Measurements from ENCODE around the gene EXD1.

The EXD1 gene

GRCh38 chr15:41231422-41232226 is 1.1 kb upstream of the EXD1 start:
- peak in 3 of 51 donors; percentile 30 to 57 (median 53) for DNase-seq

DNA sequence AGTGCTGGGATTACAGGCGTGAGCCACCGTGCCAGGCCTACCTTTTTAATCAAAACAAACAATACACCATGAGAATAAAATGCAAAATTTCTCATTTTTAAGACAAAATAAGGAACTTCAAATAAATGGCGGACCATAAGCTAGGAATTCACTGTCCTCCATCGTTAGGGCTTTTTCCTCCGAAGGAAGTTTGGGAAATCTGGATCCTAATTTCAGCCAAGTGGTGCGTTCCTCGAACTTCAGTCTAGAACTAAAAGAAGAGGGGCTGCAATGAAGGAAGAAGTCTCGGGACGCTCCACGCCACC is 260 bp downstream of the EXD1 start:
- DNase-seq = no peak

DNA sequence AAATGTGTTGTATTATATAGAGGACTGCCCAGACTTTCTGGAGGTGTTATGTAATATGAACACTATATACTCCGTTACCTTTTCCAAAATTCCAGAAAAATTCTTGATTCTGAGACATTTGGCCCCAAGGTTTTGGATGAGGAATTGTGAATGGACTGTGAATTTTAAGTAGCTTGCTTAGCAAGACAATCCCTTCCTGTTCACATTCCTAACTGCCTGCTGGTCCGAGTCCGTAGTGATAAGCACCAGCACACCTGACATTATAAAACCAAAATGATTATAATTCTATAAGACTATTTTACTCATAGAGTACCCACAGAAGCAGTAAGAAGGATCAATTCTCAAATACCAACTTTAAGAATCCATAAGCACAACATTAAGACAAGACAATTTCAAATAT is 11.2 kb downstream of the EXD1 start:
- DNase-seq = no peak

GRCh38 chr15:41218851-41219250 is 11.7 kb downstream of the EXD1 start:
- DNase-seq = no peak

DNA sequence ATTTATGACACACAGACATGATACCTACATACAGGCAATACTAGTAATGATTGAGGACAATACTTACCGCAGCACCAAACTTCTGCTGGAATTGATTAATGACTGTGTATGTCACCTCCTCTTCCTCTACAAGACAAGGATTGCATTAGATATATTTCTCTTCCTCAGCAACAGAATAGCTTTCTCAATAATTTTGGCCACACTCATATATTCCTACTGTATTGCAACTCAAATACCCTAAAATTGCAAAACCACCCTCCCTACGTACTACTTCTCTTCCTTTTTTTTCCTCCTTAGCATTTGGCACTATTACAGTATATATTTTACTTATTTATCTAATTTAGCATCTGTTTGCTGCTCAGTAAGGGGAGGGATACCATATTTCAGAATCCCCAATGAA is 14.8 kb downstream of the EXD1 start:
- no peak for DNase-seq

GRCh38 chr15:41207687-41208448 is 22.7 kb downstream of the EXD1 start:
- no peak for DNase-seq

- DNase-seq = no peak
Observed at GRCh38 chr15:41205315-41205714, 25.2 kb downstream of the EXD1 start.

GRCh38 chr15:41203395-41203794 is 27.2 kb downstream of the EXD1 start:
- DNase-seq = no peak

DNA sequence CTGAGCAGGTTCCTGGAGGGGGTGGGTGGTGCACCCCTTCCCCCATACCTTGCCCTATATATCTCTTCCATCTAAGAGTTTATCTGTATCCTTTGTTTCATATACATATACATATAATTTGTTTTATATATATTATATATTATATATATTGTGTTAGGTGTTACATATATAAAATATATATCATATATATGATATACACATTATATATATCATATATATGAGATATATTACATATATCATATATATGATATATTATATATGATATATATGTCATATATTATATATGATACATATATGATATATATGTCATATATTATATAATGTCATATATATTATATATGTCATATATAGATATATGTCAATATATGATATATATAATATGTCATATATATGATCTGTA is 31.1 kb downstream of the EXD1 start:
- DNase-seq = no peak

DNA sequence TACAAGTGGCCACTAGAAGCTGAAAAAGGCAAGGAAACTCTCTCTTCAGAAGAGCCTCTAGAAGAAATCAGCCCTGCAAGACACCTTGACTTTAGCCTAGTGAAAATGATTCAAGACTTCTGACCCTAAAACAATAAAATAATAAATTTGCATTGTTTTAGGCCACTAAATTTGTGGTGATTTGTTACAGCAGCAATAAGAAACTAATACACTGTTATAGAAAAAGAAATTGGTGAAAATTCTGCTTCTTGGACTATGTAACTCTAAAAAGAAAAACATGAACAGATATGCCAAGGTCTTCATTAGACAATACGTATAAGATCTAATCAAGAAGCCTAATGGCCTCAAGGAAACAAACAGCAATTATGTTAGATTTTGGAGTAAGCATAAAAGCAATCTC is 36.1 kb downstream of the EXD1 start:
- no peak for DNase-seq

GRCh38 chr15:41183581-41183980 is 47.0 kb downstream of the EXD1 start:
- no peak for DNase-seq

DNA sequence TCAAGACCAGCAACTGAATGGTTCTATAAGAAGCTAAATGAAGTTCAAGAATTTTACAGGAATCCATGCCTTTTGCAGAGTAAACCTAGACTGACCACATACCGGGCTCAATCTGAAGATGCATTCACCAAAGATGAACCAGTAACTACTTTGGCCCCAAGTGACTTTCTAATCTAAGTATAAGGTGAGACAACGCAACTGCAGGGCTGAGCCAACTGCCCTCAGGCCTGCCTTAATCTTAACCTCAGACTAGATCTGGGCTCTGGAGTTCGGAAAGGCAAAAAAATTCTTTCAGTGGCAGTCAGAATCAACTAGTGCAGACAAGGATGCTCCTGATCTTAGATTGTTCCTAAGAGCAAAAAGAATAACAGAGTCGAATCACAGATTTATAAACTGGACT is 48.3 kb downstream of the EXD1 start:
- no peak for DNase-seq

- no peak for DNase-seq
Observed at GRCh38 chr15:41180206-41180789, 50.3 kb downstream of the EXD1 start.

DNA sequence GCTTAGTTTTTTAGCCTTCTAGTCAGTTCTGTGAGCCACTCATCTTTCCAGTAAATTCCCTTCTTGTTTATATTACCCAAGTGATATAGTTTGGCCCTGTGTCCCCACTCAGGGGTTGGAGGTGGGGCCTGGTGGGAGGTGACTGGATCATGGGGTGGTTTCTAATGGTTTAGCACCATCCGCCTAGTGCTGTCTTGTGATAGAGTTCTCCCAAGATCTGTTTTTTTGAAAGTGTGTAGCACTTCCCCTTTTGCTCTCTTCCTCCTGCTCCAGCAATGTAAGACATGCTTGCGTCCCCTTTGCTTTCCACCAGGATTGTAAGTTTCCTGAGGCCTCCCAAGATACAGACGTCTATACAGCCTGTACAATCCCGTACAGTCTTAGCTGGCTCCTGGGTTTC is 60.8 kb downstream of the EXD1 start:
- peak in 1 of 51 donors; percentile 1 for DNase-seq

GRCh38 chr15:41169086-41169485 is 61.5 kb downstream of the EXD1 start:
- no peak for DNase-seq

GRCh38 chr15:41161736-41162135 is 68.8 kb downstream of the EXD1 start:
- DNase-seq = no peak

DNA sequence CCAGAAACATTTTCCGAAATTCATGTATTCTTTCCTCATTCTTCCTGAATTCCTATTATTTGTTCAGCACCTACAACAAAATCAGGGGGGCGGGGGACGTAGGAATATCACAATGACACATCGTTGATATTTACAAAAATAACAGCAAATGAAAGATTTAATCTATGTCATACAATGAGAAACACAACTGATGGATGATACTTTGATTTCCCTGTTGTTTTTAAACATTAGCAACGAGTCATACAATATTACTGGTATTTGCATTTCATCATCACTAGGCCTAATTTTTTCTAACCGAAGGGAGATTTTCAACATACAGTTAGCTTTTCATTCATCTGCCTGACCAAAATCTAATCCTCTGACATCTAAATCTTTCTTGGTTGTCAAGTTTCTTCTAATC is 69.2 kb downstream of the EXD1 start:
- DNase-seq = no peak

GRCh38 chr15:41160639-41161315 is 69.8 kb downstream of the EXD1 start:
- DNase-seq = no peak

- DNase-seq = peak in 1 of 51 donors; percentile 0
Observed at GRCh38 chr15:41154412-41154811, 76.1 kb downstream of the EXD1 start.

GRCh38 chr15:41153733-41154132 is 76.8 kb downstream of the EXD1 start:
- no peak for DNase-seq

DNA sequence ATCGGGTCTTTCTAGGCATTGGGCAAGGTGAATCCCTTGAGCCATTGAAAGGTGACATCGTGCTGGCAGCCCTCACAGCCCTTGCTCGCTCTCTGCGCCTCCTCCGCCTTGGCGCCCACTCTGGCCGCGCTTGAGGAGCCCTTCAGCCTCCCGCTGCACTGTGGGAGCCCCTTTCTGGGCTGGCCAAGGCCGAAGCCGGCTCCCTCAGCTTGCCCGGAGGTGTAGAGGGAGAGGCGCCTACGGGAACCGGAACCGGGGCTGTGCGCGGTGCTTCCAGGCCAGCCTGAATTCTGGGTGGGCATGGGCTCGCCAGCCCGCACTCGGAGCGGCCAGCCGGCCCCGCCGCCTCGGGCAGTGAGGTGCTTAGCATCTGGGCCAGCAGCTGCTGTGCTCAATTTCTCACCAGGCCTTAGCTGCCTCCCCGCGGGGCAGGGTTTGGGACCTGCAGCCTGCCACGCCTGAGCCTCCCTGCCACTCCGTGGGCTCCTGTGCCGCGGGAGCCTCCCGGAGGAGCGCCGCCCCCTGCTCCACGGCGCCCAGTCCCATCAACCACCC is 79.0 kb downstream of the EXD1 start:
- DNase-seq = no peak

DNA sequence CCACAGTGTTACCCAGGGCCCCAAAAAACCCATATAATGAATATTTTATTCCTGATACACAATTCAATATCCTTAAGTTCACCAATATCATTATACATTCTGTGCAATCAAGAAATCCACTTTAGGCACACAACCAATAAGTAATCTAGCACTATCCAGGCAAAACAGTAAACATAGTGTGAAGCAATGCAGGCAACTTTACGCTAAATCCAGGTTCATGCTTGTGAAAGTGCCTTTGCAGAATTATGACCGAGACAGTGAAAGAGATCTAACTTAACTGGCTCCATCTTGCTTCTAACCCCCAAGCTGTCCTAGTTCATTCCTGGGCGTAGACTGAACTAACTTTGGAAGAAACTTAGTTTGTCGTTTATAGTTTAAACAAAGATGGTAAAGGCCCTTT is 80.3 kb downstream of the EXD1 start:
- no peak for DNase-seq
